ENCODE results near the gene KLF6. TPM values are rescaled to one million over a fixed set of nuclear protein-coding genes. Genes with fewer than 3 reads are reported as not detected.

Gene KLF6
- total and polyA plus RNA-seq, 2 donors (not counting 3 experiments of a cell fraction or from before 2014, with no cell fraction given), result 183 to 307 TPM

- H3K9ac ChIP-seq (replicated peaks; ENCODE audit: extremely low read depth, insufficient read depth, low read length), result no peak overlapping the region
- TF ChIP-seq POLR2AphosphoS5 (IDR thresholded peaks at IDR 0.05; ENCODE audit: insufficient read depth, low read depth, low read length) (no peak), JUN (IDR thresholded peaks at IDR 0.05; ENCODE audit: borderline replicate concordance, insufficient read depth, insufficient read length, low read depth) (no peak), EZH2 (IDR thresholded peaks at IDR 0.05; ENCODE audit: borderline replicate concordance, low read depth, low read length, severe bottlenecking) (no peak), GATA2 (IDR thresholded peaks at IDR 0.05; ENCODE audit: insufficient read depth, insufficient read length, low read depth, low read length) (no peak), POLR2A (IDR thresholded peaks at IDR 0.05; ENCODE audit: low read depth, low read length) (no peak), MYC (IDR thresholded peaks at IDR 0.05; ENCODE audit: low read depth, low read length) (no peak), MAX (IDR thresholded peaks at IDR 0.05; ENCODE audit: insufficient read depth, insufficient read length) (no peak), FOS (IDR thresholded peaks at IDR 0.05; ENCODE audit: borderline replicate concordance, insufficient read depth, low read length) (no peak)
- TF ChIP-seq, protein P1, sequence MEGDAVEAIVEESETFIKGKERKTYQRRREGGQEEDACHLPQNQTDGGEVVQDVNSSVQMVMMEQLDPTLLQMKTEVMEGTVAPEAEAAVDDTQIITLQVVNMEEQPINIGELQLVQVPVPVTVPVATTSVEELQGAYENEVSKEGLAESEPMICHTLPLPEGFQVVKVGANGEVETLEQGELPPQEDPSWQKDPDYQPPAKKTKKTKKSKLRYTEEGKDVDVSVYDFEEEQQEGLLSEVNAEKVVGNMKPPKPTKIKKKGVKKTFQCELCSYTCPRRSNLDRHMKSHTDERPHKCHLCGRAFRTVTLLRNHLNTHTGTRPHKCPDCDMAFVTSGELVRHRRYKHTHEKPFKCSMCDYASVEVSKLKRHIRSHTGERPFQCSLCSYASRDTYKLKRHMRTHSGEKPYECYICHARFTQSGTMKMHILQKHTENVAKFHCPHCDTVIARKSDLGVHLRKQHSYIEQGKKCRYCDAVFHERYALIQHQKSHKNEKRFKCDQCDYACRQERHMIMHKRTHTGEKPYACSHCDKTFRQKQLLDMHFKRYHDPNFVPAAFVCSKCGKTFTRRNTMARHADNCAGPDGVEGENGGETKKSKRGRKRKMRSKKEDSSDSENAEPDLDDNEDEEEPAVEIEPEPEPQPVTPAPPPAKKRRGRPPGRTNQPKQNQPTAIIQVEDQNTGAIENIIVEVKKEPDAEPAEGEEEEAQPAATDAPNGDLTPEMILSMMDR (IDR thresholded peaks at IDR 0.05; ENCODE audit: extremely low read depth in 1 of 2, insufficient read depth in 1 of 2, low read depth in 1 of 2, low read length in 2 of 2), result no peak
- no peaks in the 10 kb centered on the region for H3K79me2 ChIP-seq (ENCODE audit: control insufficient read depth, insufficient read depth, low read length)
- DNase-seq (ENCODE audit: low read depth, low spot score) (peak; percentile 89), FAIRE-seq (peak; percentile 95)
- H3K9me3 ChIP-seq (replicated peaks; ENCODE audit: control insufficient read depth, insufficient read depth, low read length), result no peaks in the 10 kb centered on the region
- intact Hi-C loops (cut with micrococcal nuclease) (loop anchor here (1.0 kb wide), 1 partner anchor 508 kb away; no protein-coding TSS in a partner anchor), dilution Hi-C loops (cut with MboI; ENCODE audit: extremely low pct_ligation_motif_present, low sequenced_read_pairs) (no loop called here)
- no peaks in the 10 kb centered on the region for H4K20me1 ChIP-seq (replicated peaks; ENCODE audit: control insufficient read depth, extremely low read depth, insufficient read depth, low read length)
- TSS peak; percentile 21 for BruUV-seq (replicated peaks)
- CTCF ChIA-PET, result interaction anchor here (0.6 to 1.2 kb wide), 3 partner anchors 8 to 438 kb away, joined by 3 read pairs; no protein-coding TSS in a partner anchor
- H2AFZ ChIP-seq (ENCODE audit: low read depth, low read length), result peak overlapping the region; percentile 68
- H3K4me2 ChIP-seq (ENCODE audit: insufficient read depth, low read length), result peak overlapping the region; percentile 29
- H3K4me1 ChIP-seq (ENCODE audit: control insufficient read depth, extremely low read depth, insufficient read depth, low read length), result peaks cover 16% of the 10 kb centered on the region
- H3K27ac ChIP-seq (ENCODE audit: insufficient read depth, low read depth, low read length), result peak overlapping the region; percentile 49
- no peaks in the 10 kb centered on the region for H3K36me3 ChIP-seq (ENCODE audit: control insufficient read depth in 2 of 2, extremely low read depth in 1 of 2, insufficient read depth in 2 of 2, low read length in 2 of 2)
- H3K27me3 ChIP-seq (ENCODE audit: control insufficient read depth in 2 of 2, insufficient read depth in 2 of 2, low read length in 2 of 2), result no peaks in the 10 kb centered on the region
- no peaks in the 10 kb centered on the region for H3K9me1 ChIP-seq (replicated peaks; ENCODE audit: control insufficient read depth, extremely low read depth, insufficient read depth, low read length)
- no peak overlapping the region for H3K4me3 ChIP-seq (replicated peaks in 1 of 3; ENCODE audit: insufficient read depth in 1 of 3, low read depth in 1 of 3, low read length in 3 of 3)
- POLR2A ChIA-PET, result interaction anchor here (0.6 kb wide), 1 partner anchor 704 kb away, joined by 3 read pairs; no protein-coding TSS in a partner anchor
These were observed 37.0 kb downstream of the KLF6 start for GRCh38 chr10:3747984-3748383.

Measured in endothelial cell of umbilical vein (primary cell).